Fibroblast of the conjunctiva (primary cell): ENCODE results near the gene STK25.

Source experiments
- DNase-seq: peaks from one replicate; pipeline ENCODE4 v3.0.0-alpha.2; 2010; ENCODE audit warnings: low read depth

Gene STK25

DNA sequence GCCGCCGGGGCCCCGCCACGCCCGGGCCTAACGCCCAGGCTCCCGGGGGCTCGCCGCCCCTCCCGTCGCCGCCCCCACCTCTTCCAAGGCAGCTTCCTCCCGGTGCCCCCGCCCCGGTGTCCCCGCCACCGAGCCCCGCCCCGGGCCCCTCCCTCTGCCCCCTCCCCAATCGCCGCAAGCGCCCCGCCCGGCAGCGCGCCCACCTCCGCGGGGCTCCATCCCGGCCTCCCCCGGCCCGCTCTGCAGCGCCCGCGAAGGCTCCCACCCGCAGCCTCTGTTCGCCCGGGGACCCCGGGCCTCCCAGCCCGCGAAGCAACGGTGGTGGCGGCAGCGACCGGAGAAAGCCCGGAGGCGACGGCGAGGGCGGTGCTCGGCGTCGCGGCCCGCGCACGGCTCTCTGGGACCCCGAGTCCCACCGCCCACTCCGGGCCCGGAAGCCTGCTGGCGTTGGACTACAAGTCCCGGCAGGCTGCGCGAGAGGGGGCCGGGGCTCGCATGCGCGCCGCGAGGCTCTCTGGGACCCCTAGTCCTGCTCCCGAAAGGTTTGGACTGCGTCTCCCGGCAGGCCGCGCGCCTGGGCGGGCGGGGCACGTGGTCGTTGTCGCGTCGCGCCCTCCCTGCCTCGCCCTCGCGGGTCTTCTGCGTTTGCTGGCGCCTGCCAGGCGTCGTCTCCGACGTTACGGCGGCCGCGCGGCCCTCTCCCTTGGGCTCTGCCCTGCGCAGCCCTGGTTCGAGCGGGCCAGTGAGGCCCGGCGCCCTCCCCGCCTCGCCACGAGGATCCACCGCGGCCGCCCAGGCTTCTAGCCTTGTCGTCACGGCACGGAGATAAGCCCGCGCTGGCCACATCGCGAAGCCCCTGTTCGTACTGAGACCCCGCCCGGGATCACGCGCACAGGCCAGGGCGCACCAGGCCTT is at the start of gene STK25:
Gene STK25, minus strand, starts transcription at position 345 of the 915 bp plus-strand sequence. CDS start 549 bp downstream, outside the sequence.
- peak; percentile 97 for DNase-seq

DNA sequence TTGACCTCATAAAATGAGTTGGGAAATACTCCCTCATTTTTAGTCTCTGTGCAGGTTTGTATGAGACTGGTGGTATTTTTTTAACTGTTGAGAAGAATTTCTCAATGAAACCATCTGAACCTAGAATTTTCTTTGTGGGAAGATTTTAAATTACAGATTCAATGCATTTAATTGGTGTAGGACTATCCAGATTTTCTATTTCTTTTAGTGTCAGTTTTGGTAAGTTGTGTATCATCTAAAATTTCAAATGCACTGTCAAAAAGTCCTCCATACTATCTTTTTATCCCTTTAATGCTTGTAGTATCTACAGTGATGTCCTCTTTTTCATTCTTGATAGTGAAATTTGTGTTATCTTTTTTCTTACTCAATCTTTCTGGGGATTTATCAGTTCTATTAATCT is 48.4 kb upstream of the STK25 start:
- no peak for DNase-seq

- DNase-seq: no peak
These were observed 47.3 kb upstream of the STK25 start for GRCh38 chr2:241555711-241556110.

DNA sequence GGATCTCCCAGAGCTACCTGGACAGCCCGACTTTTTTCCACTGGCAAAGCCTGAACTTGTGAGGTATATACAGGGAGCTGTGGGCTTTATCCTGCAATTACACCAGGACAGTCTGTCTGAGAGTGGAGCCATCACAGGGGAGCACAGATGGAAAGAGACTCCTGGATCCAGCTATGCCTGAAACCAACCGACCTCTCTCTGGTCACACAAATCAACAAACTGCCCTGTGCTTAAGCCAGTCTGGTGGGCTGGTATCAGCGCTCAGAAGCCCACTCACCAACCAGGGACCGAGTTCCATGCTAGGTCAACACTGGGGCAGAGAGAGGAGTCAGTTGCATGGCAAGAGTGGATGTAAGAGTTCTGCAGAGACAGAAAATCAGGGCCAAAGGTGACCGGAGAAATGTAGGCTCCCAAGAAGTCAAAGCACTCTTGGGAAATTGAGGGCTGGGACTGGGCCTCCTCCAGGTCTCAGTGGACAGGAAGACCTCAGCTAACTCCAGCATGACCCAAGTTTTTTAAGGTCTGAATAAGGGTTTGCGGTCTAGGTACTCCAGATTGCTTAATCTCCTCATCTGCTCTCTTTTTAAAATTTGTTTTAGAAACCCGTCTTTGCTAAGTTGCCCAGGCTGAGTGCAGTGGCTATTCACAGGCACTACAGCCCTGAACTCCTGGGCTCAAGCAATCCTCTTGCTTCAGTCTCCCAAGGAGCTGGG is 46.4 kb upstream of the STK25 start:
- DNase-seq: no peak

DNA sequence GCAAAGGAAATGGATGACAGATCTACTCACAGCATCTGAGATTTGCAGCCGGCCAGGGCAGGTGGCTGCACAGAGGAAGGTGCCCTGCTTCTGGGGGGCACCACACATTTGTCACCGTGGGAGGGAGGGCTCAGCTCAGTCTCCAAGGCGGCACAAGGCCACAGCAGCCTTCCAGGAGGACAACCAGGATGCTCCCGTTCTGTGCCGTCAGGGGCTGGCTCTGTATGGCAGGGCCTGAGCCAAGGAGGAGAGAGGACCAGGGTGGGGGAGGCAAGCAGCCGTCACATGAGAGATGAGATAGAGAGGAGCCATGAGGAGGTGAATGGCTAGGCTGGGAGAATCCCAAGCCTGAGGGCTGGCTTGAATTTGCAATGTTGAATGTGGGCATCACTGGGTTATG is 45.6 kb upstream of the STK25 start:
- no peak for DNase-seq

DNA sequence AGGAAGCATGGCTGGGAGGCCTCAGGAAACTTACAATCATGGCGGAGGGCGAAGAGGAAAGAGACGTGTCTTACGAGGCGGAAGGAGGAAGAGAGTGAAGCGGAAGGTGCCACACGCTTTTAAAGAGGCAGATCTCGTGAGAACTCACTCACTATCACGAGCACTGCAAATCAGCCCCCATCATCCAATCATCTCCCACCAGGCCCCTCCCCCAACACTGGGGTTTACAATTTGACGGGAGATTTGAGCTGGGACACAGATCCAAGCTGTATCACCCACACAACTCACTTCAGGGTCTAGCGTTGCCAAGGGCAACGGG is 45.1 kb upstream of the STK25 start:
- DNase-seq: no peak

GRCh38 chr2:241551998-241552737 is 43.8 kb upstream of the STK25 start:
- no peak for DNase-seq

DNA sequence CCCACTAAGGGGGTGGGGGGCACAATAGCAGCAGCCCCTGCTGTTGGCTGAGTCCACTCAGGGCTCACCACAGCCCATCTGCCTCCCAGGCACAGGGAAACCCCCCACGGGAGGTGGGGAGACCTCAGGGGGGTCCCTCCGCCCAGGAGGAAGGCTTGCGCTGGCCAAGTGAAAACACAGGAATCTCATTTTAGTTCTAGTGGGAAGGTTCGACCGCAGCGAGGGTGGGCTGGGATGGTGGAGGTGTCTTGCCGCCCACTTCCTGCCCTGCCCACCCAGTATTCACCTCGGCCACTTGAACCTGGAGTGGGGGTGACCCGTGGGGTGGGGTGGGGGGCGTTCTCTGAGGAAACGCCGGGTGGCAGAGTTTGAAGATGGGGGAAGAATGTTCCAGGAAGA is 43.2 kb upstream of the STK25 start:
- DNase-seq: no peak

- no peak for DNase-seq
These were observed 42.5 kb upstream of the STK25 start for GRCh38 chr2:241550616-241551580.

GRCh38 chr2:241548451-241548835 is 40.1 kb upstream of the STK25 start:
- DNase-seq: no peak

GRCh38 chr2:241547781-241548450 is 39.5 kb upstream of the STK25 start:
- DNase-seq: no peak

DNA sequence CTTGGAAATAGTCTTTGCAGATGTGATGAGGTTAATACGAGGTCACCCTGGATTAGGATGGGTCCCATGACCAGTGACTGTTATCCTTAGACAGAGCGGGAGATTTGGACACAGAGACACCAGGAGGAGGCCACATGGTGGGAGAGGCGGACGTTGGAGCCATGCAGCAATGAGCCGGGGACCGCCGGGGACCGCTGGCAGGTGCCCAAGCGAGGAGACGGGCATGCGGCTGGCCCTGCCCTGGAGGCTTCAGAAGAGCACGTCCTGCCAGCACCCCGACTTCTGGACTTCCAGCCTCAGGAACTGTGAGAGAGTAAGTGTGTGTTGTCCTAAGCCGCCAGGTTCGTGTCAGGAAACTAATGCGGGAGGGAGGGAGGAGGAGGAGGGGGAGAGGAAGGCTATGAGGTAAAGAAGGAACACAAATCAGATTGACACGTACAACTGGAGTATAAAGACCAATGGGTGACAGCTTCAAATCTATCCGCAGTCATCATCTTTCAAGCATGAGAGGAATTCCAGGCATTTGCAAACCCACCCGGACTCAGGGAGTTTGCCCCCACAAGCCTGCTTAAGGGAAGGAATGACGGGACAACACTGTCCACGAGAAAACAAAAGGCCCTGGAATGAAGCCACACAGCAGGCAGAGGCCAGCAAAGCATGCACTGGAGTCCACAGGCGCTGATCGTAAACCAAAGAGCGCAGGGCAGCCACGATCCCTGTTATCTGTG is 38.6 kb upstream of the STK25 start:
- peak; percentile 18 for DNase-seq

GRCh38 chr2:241545523-241546473 is 37.4 kb upstream of the STK25 start:
- DNase-seq: no peak

- no peak for DNase-seq
These were observed 36.7 kb upstream of the STK25 start for GRCh38 chr2:241545106-241545505.

DNA sequence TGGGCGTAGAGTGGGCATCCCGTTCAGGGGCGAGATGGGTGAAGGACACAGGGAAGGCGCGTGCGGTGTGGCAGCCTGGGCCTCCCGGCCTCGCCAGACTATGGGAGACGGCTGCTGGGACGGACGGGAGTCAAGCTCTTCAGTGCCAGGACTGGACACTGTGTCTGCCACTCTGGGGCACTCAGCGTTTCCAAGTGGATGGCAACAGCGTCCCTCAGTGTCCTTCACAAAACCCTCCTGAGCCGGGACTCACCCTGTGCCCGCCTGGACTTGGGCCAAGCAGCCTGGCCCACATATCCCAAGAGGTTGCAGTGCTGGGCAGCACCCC is 33.9 kb upstream of the STK25 start:
- no peak for DNase-seq

DNA sequence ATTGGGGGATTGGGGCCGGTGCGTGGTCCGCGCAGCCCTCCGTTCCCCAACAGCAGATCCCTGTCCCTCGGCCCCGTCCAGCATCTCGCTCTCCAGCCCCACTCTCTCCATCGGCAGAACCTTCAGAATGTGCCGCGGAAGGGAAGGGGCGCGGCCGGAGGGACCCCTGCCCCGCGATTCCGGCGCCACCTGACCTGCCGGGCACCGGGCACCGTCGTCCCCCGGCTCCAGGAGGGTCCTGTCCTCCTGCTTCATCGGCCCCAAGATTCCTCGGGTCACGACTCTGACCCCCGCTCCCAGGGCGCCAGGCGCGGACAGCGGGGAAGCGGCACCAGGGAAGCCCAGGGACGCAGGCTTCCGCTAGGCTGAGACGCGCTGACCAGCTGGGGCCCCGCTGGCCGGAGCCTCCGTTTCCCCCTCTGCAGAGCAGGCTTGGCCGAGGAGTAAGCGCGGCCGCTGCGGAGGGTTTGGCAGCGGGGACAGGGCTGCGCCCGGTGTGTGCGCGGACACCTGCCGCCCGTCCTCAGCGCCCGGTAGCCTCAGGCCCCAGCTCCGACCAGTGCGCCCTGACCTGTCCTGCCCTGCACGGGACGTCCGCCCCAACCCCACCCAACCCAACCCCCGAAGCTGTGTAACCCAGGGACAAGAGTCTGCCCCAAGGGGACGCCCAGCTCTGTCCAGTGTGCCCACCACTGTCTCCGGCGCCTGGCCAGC is 33.3 kb upstream of the STK25 start:
- no peak for DNase-seq

GRCh38 chr2:241540771-241541561 is 32.6 kb upstream of the STK25 start:
- peak; percentile 13 for DNase-seq

DNA sequence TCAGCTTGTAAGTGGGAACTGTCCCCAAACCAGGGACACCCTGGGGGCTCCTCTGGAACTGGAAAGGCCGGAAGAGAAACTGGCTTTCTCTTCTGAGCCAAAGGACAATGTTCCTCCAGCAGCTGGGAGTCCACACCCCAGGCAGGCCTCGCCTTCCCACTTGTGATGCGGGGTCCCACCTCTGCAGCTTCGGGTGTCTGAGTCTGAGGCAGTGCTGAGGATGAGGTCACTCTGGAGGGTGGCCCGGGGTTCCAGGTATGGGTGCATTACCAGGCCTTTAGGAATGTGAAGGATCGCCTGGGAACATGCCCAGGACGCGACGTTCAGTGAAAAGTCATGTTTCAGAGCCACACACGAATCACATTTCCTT is 32.0 kb upstream of the STK25 start:
- DNase-seq: no peak
